ENCODE measurements around the gene NUDT11. TPM values are rescaled to one million over a fixed set of nuclear protein-coding genes. Genes with fewer than 3 reads are reported as not detected.

NUDT11 gene
- polyA plus RNA-seq, 1 donor (not counting 4 experiments of a cell fraction or from before 2014, with no cell fraction given): 18.4 TPM

DNA sequence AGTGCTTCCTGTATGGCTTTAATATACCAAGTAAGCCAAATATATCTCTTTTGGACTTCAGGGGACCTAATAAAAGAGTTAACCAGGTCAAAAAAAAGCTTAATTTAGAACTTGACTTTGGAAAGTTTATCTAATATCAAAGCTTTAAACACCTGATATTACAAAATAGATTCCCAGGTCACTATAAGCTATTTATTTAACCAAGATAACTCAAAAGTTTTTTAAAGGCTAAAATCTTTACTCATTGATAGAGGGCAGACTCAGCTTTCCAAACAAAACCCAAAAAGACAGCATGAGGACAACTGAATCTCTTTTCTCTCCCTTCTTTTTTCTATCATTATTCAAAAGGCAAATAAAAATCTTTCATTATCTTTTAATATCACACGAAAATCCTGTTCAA, 19.5 kb downstream of the NUDT11 start:
- Histone ChIP-seq H3K4me1 (ENCODE audit: control insufficient read depth, extremely low read depth, insufficient read depth, low read length) (no peaks in the 10 kb centered on the region), H2AFZ (ENCODE audit: control insufficient read depth, low read length) (no peak overlapping the region), H3K9ac (ENCODE audit: control insufficient read depth, extremely low read depth, insufficient read depth, low read length) (no peak overlapping the region), H3K27ac (ENCODE audit: control insufficient read depth, insufficient read depth, low read length) (no peak overlapping the region), H3K9me1 (ENCODE audit: control insufficient read depth, extremely low read depth, insufficient read depth, low read length) (no peaks in the 10 kb centered on the region), H3K9me3 (ENCODE audit: control insufficient read depth, low read depth, low read length) (no peaks in the 10 kb centered on the region), H3K4me3 (ENCODE audit: control insufficient read depth in 2 of 3, extremely low read depth in 1 of 3, insufficient read depth in 2 of 3, low read depth in 1 of 3, low read length in 3 of 3) (no peak overlapping the region), H3K79me2 (ENCODE audit: control insufficient read depth, insufficient read depth, low read length) (no peaks in the 10 kb centered on the region), H4K20me1 (ENCODE audit: control insufficient read depth, extremely low read depth, insufficient read depth, low read length) (no peaks in the 10 kb centered on the region), H3K36me3 (ENCODE audit: control insufficient read depth in 2 of 2, extremely low read depth in 1 of 2, insufficient read depth in 2 of 2, low read length in 2 of 2) (no peaks in the 10 kb centered on the region), H3K4me2 (ENCODE audit: control insufficient read depth, extremely low read depth, insufficient read depth, low read depth, low read length) (no peak overlapping the region), H3K27me3 (ENCODE audit: control insufficient read depth, extremely low read depth, insufficient read depth, low read length) (no peaks in the 10 kb centered on the region)
- dilution Hi-C loops (cut with MboI; ENCODE audit: extremely low pct_ligation_motif_present, low sequenced_read_pairs): no loop called here
- TF ChIP-seq CTCF (optimal IDR thresholded peaks at IDR 0.05 in 1 of 3, IDR thresholded peaks at IDR 0.05 in 1 of 3, conservative IDR thresholded peaks at IDR 0.05 in 1 of 3; ENCODE audit: extremely low read depth in 1 of 3, insufficient read depth in 2 of 3, low read length in 3 of 3) (no peak), EZH2 (IDR thresholded peaks at IDR 0.05; ENCODE audit: low read length) (no peak)
- FAIRE-seq: no peak
- DNase-seq (ENCODE audit: low read depth, low spot score): no peak

DNA sequence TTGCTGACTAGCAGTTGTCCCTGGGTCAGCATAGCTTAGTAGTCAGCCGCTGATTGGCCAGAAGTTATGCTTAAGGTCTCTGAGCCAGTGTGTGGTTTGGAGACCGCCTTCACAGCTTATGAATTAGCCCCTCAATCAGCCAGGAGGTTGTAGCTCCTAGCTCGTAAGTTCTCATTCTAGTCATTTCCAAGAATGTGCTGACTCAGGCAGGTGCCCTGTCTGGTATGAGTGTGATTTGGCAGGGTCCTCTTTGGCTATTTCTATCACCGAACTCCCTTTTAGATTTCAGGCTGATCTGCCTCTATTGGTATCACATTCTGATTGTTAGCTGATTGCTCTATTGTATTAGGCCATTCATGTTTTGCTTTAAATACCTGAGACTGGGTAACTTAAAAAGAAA, 33.1 kb downstream of the NUDT11 start:
- Histone ChIP-seq H2AFZ (ENCODE audit: control insufficient read depth, low read length) (no peak overlapping the region), H3K4me3 (ENCODE audit: control insufficient read depth in 2 of 3, extremely low read depth in 1 of 3, insufficient read depth in 2 of 3, low read depth in 1 of 3, low read length in 3 of 3) (no peak overlapping the region), H3K79me2 (ENCODE audit: control insufficient read depth, insufficient read depth, low read length) (no peaks in the 10 kb centered on the region), H3K9ac (ENCODE audit: control insufficient read depth, extremely low read depth, insufficient read depth, low read length) (no peak overlapping the region), H3K9me1 (ENCODE audit: control insufficient read depth, extremely low read depth, insufficient read depth, low read length) (no peaks in the 10 kb centered on the region), H3K4me2 (ENCODE audit: control insufficient read depth, extremely low read depth, insufficient read depth, low read depth, low read length) (no peak overlapping the region), H3K9me3 (ENCODE audit: control insufficient read depth, low read depth, low read length) (no peaks in the 10 kb centered on the region), H3K4me1 (ENCODE audit: control insufficient read depth, extremely low read depth, insufficient read depth, low read length) (no peaks in the 10 kb centered on the region), H3K27me3 (ENCODE audit: control insufficient read depth, extremely low read depth, insufficient read depth, low read length) (no peaks in the 10 kb centered on the region), H4K20me1 (ENCODE audit: control insufficient read depth, extremely low read depth, insufficient read depth, low read length) (no peaks in the 10 kb centered on the region), H3K27ac (ENCODE audit: control insufficient read depth, insufficient read depth, low read length) (no peak overlapping the region), H3K36me3 (ENCODE audit: control insufficient read depth in 2 of 2, extremely low read depth in 1 of 2, insufficient read depth in 2 of 2, low read length in 2 of 2) (no peaks in the 10 kb centered on the region)
- DNase-seq (ENCODE audit: low read depth, low spot score): no peak
- no peak for FAIRE-seq
- dilution Hi-C loops (cut with MboI; ENCODE audit: extremely low pct_ligation_motif_present, low sequenced_read_pairs): no loop called here
- TF ChIP-seq EZH2 (IDR thresholded peaks at IDR 0.05; ENCODE audit: low read length) (no peak), CTCF (optimal IDR thresholded peaks at IDR 0.05 in 1 of 3, IDR thresholded peaks at IDR 0.05 in 1 of 3, conservative IDR thresholded peaks at IDR 0.05 in 1 of 3; ENCODE audit: extremely low read depth in 1 of 3, insufficient read depth in 2 of 3, low read length in 3 of 3) (no peak)
